DOHH2 (cell line): Measurements from ENCODE around the gene C1QTNF1.

Experiments used
- H3F3A ChIP-seq: fragments of 200-600 bp; sonication (generic), shearing (Covaris generic); 2 replicates; pipeline ENCODE4 v1.6.0; 2016; ENCODE audit warnings: antibody characterized with exemption, mild to moderate bottlenecking; ENCODE audit not compliant: control insufficient read depth, insufficient read depth
- H3K27ac ChIP-seq: fragments of 200-600 bp; sonication (generic); 2 replicates; pipeline ENCODE4 v1.5.1; 2014; ENCODE audit warnings: low read depth, mild to moderate bottlenecking, low read length, moderate library complexity
- H3K27me3 ChIP-seq: fragments of 200-600 bp; sonication (generic); 2 replicates; pipeline ENCODE4 v1.6.1; 2014; ENCODE audit warnings: mild to moderate bottlenecking, low read length, mixed read lengths; ENCODE audit not compliant: control insufficient read depth
- H3K36me3 ChIP-seq: fragments of 200-600 bp; sonication (generic); 2 replicates; pipeline ENCODE4 v1.6.1; 2014; ENCODE audit warnings: mild to moderate bottlenecking, low read length, moderate library complexity, mixed read lengths; ENCODE audit not compliant: control insufficient read depth
- H3K4me1 ChIP-seq: fragments of 200-600 bp; sonication (generic); 2 replicates; pipeline ENCODE4 v1.6.1; 2014; ENCODE audit warnings: mild to moderate bottlenecking, low read length, mixed read lengths; ENCODE audit not compliant: control insufficient read depth
- H3K4me2 ChIP-seq: fragments of 200-600 bp; sonication (generic); 2 replicates; pipeline ENCODE4 v1.6.0; 2014; ENCODE audit warnings: mild to moderate bottlenecking, low read length, moderate library complexity
- H3K4me3 ChIP-seq: fragments of 200-600 bp; sonication (generic); 2 replicates; pipeline ENCODE4 v1.5.1; 2014; ENCODE audit warnings: mild to moderate bottlenecking, low read length, mixed read lengths
- H3K79me2 ChIP-seq: fragments of 200-600 bp; sonication (generic); 2 replicates; pipeline ENCODE4 v1.6.1; 2014; ENCODE audit warnings: mild to moderate bottlenecking, low read length, mixed read lengths; ENCODE audit not compliant: control insufficient read depth
- H3K9me2 ChIP-seq: fragments of 200-600 bp; sonication (generic); replicated peaks from 2 replicates; pipeline ENCODE4 v1.6.1; 2014; ENCODE audit warnings: mild to moderate bottlenecking, low read length, mixed read lengths; ENCODE audit not compliant: control insufficient read depth
- H3K9me3 ChIP-seq: fragments of 200-600 bp; sonication (generic); 2 replicates; pipeline ENCODE4 v1.6.1; 2014; ENCODE audit warnings: antibody characterized with exemption, low read length, mixed read lengths; ENCODE audit not compliant: control insufficient read depth, insufficient read depth
- H4K20me1 ChIP-seq: fragments of 200-600 bp; sonication (generic); 2 replicates; pipeline ENCODE4 v1.6.0; 2014; ENCODE audit warnings: low read depth, mild to moderate bottlenecking, antibody characterized with exemption, low read length, moderate library complexity; ENCODE audit not compliant: control insufficient read depth, insufficient read depth
- EZH2phosphoT487 ChIP-seq: fragments of 200-600 bp; sonication (generic); IDR thresholded peaks from 2 replicates; pipeline ENCODE4 v1.6.1; 2017; ENCODE audit warnings: borderline replicate concordance, mild to moderate bottlenecking, antibody characterized with exemption, low read length, moderate library complexity, mixed read lengths
- TF ChIP-seq, protein P1 (sequence below): fragments of 200-600 bp; sonication (generic); IDR thresholded peaks from one replicate; pipeline ENCODE4 v1.5.1; 2014; ENCODE audit warnings: antibody characterized with exemption, mild to moderate bottlenecking, low read depth, low read length; ENCODE audit not compliant: poor library complexity, severe bottlenecking

C1QTNF1 gene

DNA sequence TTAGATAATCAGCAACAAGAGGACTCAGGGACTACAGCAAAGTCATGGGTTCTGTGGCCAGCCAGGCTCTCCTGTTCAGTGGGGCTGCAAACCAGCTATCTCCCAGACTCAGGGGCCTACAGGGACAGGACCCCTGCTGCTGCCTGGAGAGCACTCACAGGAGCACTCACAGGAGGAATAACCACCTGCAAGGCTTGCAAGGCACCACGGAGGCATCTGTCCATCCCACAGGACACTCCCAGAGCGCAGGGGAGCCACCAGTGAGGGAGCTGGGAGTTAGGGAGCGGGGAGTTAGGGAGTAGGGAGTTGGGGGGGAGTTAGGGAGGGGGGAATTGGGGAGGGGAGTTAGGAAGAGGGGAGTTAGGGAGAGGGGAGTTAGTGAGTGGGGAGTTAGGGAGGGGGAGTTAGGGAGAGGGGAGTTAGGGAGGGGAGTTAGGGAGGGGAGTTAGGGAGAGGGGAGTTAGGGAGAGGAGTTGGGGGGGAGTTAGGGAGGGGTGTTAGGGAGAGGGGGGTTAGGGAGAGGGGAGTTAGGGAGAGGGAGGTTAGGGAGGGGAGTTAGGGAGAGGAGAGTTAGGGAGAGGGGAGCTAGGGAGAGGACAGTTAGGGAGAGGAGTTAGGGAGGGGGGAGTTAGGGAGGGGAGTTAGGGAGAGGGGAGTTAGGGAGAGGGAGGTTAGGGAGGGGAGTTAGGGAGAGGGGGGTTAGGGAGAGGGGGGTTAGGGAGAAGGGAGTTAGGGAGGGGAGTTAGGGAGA lies 20.1 kb upstream of the C1QTNF1 start:
- H3K36me3 ChIP-seq, result peaks cover 10% of the 10 kb centered on the region
- no peak overlapping the region for H3K4me3 ChIP-seq
- peaks cover 6% of the 10 kb centered on the region for H4K20me1 ChIP-seq
- peaks cover 11% of the 10 kb centered on the region for H3K4me1 ChIP-seq
- peaks cover 77% of the 10 kb centered on the region for H3K79me2 ChIP-seq
- no peak for TF ChIP-seq EZH2phosphoT487
- TF ChIP-seq, protein P1, sequence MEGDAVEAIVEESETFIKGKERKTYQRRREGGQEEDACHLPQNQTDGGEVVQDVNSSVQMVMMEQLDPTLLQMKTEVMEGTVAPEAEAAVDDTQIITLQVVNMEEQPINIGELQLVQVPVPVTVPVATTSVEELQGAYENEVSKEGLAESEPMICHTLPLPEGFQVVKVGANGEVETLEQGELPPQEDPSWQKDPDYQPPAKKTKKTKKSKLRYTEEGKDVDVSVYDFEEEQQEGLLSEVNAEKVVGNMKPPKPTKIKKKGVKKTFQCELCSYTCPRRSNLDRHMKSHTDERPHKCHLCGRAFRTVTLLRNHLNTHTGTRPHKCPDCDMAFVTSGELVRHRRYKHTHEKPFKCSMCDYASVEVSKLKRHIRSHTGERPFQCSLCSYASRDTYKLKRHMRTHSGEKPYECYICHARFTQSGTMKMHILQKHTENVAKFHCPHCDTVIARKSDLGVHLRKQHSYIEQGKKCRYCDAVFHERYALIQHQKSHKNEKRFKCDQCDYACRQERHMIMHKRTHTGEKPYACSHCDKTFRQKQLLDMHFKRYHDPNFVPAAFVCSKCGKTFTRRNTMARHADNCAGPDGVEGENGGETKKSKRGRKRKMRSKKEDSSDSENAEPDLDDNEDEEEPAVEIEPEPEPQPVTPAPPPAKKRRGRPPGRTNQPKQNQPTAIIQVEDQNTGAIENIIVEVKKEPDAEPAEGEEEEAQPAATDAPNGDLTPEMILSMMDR, result no peak
- H3K27ac ChIP-seq, result no peak overlapping the region
- H3K9me2 ChIP-seq, result no peaks in the 10 kb centered on the region
- H3F3A ChIP-seq, result no peaks in the 10 kb centered on the region
- H3K4me2 ChIP-seq, result no peak overlapping the region
- H3K27me3 ChIP-seq, result no peaks in the 10 kb centered on the region
- H3K9me3 ChIP-seq, result no peaks in the 10 kb centered on the region

DNA sequence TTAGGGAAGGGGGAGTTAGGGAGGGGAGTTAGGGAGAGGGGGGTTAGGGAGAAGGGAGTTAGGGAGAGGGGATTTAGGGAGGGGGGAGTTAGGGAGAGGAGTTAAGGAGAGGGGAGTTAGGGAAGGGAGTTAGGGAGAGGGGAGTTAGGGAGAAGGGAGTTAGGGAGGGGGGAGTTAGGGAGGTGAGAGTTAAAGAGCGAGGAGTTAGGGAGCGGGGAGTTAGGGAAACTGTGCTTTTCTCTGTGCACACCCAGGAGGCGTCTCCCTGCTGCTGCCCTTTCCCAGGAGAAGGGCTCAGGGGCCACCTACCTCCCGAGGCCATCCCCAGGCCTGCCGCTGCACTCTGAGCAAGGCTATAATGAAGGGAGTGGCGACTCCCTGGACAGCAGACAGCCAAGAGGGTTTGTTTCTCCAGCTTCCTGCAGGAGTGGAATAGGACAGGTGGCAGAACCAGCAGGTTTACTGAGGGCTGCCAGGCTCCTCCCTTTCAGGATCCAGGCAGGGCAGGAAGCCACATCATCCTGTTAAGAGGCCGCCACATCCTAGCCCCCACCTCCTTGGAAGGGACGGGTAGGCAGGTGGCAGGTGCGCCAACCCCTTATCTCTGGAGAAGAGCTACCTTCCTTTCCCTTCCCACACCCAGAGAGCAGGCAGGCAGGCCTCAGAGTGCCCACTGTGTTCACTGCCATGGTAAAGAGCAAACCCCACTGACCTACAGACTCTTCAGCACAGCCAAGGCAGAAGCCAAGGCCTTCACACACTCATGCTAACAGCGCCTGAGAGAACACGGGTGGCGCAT lies 18.7 kb upstream of the C1QTNF1 start:
- Histone ChIP-seq H3K27ac (no peak overlapping the region), H4K20me1 (peaks cover 6% of the 10 kb centered on the region), H3K4me2 (no peak overlapping the region), H3K9me3 (no peaks in the 10 kb centered on the region), H3K27me3 (no peaks in the 10 kb centered on the region), H3K36me3 (peaks cover 7% of the 10 kb centered on the region), H3K9me2 (no peaks in the 10 kb centered on the region), H3K79me2 (peaks cover 80% of the 10 kb centered on the region), H3K4me3 (no peak overlapping the region), H3F3A (no peaks in the 10 kb centered on the region), H3K4me1 (peaks cover 17% of the 10 kb centered on the region)
- TF ChIP-seq, protein P1, result no peak
- no peak for TF ChIP-seq EZH2phosphoT487

DNA sequence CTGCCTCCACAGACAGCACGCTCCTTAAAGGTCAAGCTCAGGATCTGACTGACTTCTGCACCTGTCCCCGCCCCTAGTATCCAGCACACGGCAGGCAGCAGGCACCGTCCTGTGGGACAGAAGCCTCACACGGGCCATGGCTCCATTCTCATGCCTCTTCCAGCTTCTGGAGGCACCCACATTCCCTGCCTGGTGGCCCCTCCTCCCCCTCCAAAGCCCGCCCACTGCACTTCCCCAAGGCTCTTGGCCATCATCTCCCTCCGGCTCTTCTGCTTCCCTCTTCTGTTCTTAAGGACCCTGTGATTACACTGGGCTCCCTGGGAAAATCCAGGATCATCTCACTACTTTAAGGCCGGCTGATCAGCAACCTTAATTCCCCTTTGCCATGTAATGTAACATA lies 17.9 kb upstream of the C1QTNF1 start:
- H3K27ac ChIP-seq, result no peak overlapping the region
- H3K4me2 ChIP-seq, result no peak overlapping the region
- H3K79me2 ChIP-seq, result peaks cover 73% of the 10 kb centered on the region
- no peak overlapping the region for H3K4me3 ChIP-seq
- H3K9me3 ChIP-seq, result no peaks in the 10 kb centered on the region
- H3K4me1 ChIP-seq, result peaks cover 18% of the 10 kb centered on the region
- peaks cover 6% of the 10 kb centered on the region for H4K20me1 ChIP-seq
- H3F3A ChIP-seq, result no peaks in the 10 kb centered on the region
- H3K27me3 ChIP-seq, result no peaks in the 10 kb centered on the region
- no peaks in the 10 kb centered on the region for H3K9me2 ChIP-seq
- no peak for TF ChIP-seq EZH2phosphoT487
- TF ChIP-seq, protein P1, result no peak
- H3K36me3 ChIP-seq, result peaks cover 7% of the 10 kb centered on the region
